Stimulated activated CD4-positive, alpha-beta T cell treated with anti-CD3 and anti-CD28 coated beads, TNF-alpha, amount 100 ng/mL, for 24 hours (primary cell): ENCODE data around the gene PRDM7.
"Not testable (repeated sequence)": the region's sequence is repeated elsewhere in the genome, so short reads cannot be mapped to it uniquely, and the experiment has no call there.

ENCODE experiments used
- DNase-seq, 3 experiments: peaks; one replicate each; pipeline ENCODE4 v3.0.0-alpha.2; 2020; ENCODE audit warnings: low read depth in 3 of 3

Gene PRDM7

GRCh38 chr16:90012991-90013745 lies 64.0 kb downstream of the PRDM7 start:
- no peak for DNase-seq

DNA sequence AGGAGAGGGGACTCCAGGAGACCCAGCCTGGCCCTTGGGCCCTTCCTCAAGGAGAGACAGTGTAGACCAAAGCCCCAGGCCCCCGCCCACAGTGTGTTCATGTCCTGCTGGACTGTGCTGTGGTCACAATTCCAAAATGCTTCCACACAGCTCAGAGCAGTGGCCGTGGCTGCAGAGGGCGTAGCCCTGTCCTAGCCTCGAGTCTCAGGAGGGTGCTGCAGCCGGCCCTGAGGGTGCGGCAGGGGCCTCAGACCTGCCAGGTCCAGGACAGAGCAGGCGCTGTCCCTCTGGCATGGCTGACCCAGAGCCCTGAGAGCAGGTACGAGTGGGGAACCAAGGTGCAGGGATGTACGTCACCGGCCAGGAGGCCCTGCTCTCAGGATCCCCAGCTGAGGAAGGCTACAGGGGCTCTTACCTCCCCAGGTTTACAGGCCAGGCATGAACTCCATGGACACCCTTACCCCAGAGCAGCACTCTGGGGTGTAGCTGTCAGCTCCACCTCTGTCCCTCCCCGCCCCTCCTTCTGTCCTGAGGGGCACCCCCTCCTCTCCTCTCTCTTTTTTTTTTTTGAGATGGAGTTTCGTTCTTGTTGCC lies 65.1 kb downstream of the PRDM7 start:
- DNase-seq, result no peak

GRCh38 chr16:90011508-90011819 lies 65.7 kb downstream of the PRDM7 start:
- DNase-seq, result no peak

- DNase-seq, result no peak
Measured at GRCh38 chr16:90010676-90011507, 66.2 kb downstream of the PRDM7 start.

GRCh38 chr16:90009172-90009899 lies 67.8 kb downstream of the PRDM7 start:
- no peak for DNase-seq

DNA sequence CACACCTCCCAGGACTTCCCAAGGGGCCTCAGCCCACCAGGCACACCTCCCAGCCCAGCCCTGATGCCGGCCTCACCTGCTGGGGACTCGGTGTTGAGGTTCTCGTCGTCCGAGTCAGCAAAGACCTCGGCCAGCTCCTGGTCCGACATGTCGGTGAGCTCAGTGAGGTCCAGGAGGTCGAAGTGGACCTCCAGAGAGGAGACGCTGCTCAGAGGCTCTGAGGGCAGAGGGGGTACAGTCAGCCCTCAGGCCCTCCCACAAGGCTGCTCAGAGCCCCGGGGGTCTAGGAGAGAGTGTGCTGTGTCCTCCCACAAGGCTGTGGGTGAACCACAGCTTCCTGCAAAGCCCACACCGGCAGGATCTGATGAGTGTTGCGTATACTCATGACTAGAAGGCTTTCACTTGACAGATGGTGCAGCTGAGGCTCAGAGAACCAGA lies 68.4 kb downstream of the PRDM7 start:
- DNase-seq, result peak; percentile 11 to 62 (median 32)

DNA sequence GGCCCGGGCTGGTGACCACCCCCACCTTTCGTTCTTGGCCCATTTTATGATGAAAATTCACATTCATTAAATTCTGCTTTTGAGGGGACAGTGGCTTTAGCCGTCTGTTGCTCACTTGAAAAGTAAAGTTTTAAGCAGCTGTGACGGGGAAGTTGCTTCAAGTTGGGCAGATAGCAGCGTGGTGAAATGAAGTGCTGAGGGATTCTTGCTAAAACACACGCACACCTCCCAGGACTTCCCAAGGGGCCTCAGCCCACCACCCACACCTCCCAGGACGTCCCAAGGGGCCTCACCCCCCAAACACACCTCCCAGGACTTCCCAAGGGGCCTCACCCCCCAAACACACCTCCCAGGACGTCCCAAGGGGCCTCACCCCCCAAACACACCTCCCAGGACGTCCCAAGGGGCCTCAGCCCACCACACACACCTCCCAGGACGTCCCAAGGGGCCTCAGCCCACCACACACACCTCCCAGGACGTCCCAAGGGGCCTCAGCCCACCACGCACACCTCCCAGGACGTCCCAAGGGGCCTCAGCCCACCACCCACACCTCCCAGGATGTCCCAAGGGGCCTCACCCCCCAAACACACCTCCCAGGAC lies 69.4 kb downstream of the PRDM7 start:
- DNase-seq, result not testable (repeated sequence)

GRCh38 chr16:90007015-90007414 lies 70.1 kb downstream of the PRDM7 start:
- DNase-seq, result no peak
